ENCODE measurements around the gene HCST.
"Not testable (repeated sequence)": the region's sequence is repeated elsewhere in the genome, so short reads cannot be mapped to it uniquely, and the experiment has no call there.

HCST gene

GRCh38 chr19:35907377-35907745 is 5.0 kb downstream of the HCST start:
- no peak for DNase-seq

- no peak for DNase-seq
Observed at GRCh38 chr19:35908010-35908441, 5.7 kb downstream of the HCST start, which contains the start of gene TYROBP. Gene TYROBP, minus strand, starts transcription at chr19:35908295. Its CDS starts 67 bp downstream, at chr19:35908228.

- no peak for DNase-seq
Observed at GRCh38 chr19:35908973-35909683, 6.8 kb downstream of the HCST start.

GRCh38 chr19:35909684-35910035 is 7.3 kb downstream of the HCST start:
- DNase-seq: no peak

- DNase-seq: not testable (repeated sequence)
Observed at GRCh38 chr19:35910355-35910754, 8.0 kb downstream of the HCST start.

GRCh38 chr19:35911173-35911572 is 8.8 kb downstream of the HCST start:
- DNase-seq: no peak

GRCh38 chr19:35911790-35912189 is 9.5 kb downstream of the HCST start:
- no peak for DNase-seq

- no peak for DNase-seq
Observed at GRCh38 chr19:35913589-35913988, 11.3 kb downstream of the HCST start.

GRCh38 chr19:35915443-35915842 is 13.1 kb downstream of the HCST start:
- no peak for DNase-seq

GRCh38 chr19:35919306-35919705 is 17.0 kb downstream of the HCST start:
- no peak for DNase-seq

- no peak for DNase-seq
Observed at GRCh38 chr19:35921012-35921411, 18.7 kb downstream of the HCST start.

GRCh38 chr19:35925501-35925900 is 23.2 kb downstream of the HCST start:
- no peak for DNase-seq

- DNase-seq: no peak
Observed at GRCh38 chr19:35928507-35928906, 26.2 kb downstream of the HCST start.

- DNase-seq: no peak
Observed at GRCh38 chr19:35929876-35930275, 27.5 kb downstream of the HCST start.

- peak; percentile 99 for DNase-seq
Observed at GRCh38 chr19:35931161-35931873, 29.0 kb downstream of the HCST start.

- no peak for DNase-seq
Observed at GRCh38 chr19:35931874-35932202, 29.5 kb downstream of the HCST start.

GRCh38 chr19:35932291-35932936 is 30.1 kb downstream of the HCST start:
- no peak for DNase-seq

- peak; percentile 64 for DNase-seq
Observed at GRCh38 chr19:35935911-35936737, 33.8 kb downstream of the HCST start, which contains the start of gene LRFN3. Gene LRFN3, plus strand, starts transcription at chr19:35936374. Its CDS starts 3,052 bp downstream, at chr19:35939426.

- DNase-seq: no peak
Observed at GRCh38 chr19:35936738-35937268, 34.5 kb downstream of the HCST start.

GRCh38 chr19:35937345-35938281 is 35.3 kb downstream of the HCST start:
- no peak for DNase-seq

Measured in stimulated activated CD4-positive, alpha-beta T cell treated with anti-CD3 and anti-CD28 coated beads, Interleukin-4, amount 100 ng/mL, for 24 hours (primary cell).